GM21515 (cell line): ENCODE data around the gene TM4SF20.
"Not testable (repeated sequence)": the region's sequence is repeated elsewhere in the genome, so short reads cannot be mapped to it uniquely, and the experiment has no call there.

Experiments
- ATAC-seq: cut with Tn5 transposase; IDR thresholded peaks from one replicate; pipeline ENCODE4 v1.9.1; 2021; ENCODE audit not compliant: unreplicated experiment

The TM4SF20 gene

DNA sequence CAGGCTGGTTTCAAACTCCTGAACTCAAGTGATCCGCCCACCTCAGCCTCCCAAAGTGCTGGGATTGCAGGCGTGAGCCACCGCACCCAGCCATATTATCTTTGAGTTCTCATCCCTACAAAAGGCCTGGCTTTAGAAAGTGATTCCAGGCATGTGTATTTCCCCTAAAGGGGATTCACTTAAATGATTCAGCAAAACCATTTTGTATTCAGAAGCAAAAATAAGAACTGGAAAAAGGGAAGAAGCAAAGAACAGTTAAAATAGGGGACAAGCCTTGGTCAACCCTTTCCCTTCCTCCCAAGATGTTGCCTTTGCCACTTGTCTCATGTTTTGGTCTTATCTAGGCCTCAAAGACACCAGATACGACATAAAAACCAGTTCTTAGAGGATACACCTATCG, 10.5 kb downstream of the TM4SF20 start:
- no peak for ATAC-seq

- no peak for ATAC-seq
Observed at GRCh38 chr2:227367427-227367795, 11.7 kb downstream of the TM4SF20 start.

DNA sequence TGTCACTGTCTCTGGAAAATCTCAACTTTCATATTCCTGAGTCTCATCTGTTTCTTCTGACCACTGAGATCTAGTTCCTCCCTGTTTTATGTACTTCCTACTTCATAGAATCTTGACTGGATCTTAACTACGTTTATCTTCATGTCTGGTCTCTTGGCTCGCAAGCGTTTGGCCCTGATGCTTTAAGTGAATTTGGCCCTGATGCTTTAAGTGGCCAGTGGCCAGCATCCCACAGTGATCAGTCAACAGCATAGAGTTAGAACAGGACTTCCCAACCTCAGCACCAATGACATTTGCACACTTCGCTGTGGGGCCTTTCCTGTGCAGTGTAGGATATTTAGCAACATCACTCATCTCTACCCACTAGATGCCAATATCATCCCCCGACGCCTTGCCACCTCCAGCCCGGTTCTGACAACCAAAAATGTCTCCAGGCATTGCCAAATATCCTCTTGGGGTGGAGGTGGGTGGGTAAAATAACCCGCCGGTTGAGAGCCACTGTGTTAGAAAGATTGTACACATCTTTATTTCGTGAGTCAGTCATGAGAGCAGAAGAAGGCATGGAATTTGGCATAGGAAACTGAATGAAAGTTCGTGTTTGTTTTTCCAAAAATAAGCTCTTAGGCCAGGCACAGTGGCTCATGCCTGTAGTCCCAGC, 12.2 kb downstream of the TM4SF20 start:
- no peak for ATAC-seq

DNA sequence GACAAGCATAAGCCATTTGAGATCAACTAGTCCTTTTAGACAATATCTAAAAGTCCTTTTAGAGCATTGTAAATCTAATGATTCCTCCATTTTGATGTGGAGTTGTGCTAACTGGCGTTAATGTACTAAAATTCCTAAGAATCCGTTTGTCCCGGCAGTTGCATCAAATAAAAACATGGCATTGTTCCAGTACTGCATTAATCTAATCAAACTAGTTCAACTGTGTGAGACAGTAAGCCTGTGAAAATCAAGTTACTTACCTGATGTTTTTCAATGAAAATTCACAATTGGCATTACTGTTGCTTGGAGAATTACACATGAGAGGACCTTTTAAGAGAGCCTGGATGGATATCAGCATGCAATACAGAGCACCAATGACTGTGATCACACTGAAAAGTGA, 13.3 kb downstream of the TM4SF20 start:
- no peak for ATAC-seq

- not testable (repeated sequence) for ATAC-seq
Observed at GRCh38 chr2:227364585-227365263, 14.4 kb downstream of the TM4SF20 start.

DNA sequence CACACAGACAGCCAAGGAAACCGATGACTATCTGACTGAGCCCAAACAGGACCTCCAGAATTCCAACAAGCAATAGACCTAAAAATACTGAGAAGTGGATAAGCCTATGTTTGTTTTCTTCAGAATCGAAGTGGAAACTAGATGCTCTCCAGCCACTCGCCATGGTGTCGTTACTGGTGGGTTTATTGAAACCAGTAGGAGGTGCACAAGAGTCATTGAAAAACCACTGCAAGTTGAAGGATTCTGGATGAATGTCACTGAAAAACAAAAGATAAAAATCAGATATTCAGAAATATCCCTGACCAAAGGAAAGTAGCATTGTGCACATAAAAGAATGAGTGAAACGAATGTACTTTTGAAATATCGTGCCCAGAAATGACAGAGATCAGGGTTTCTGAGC, 15.3 kb downstream of the TM4SF20 start:
- no peak for ATAC-seq

- no peak for ATAC-seq
Observed at GRCh38 chr2:227360351-227360750, 18.8 kb downstream of the TM4SF20 start.

GRCh38 chr2:227351639-227352038, 27.5 kb downstream of the TM4SF20 start:
- ATAC-seq, result peak; percentile 74

DNA sequence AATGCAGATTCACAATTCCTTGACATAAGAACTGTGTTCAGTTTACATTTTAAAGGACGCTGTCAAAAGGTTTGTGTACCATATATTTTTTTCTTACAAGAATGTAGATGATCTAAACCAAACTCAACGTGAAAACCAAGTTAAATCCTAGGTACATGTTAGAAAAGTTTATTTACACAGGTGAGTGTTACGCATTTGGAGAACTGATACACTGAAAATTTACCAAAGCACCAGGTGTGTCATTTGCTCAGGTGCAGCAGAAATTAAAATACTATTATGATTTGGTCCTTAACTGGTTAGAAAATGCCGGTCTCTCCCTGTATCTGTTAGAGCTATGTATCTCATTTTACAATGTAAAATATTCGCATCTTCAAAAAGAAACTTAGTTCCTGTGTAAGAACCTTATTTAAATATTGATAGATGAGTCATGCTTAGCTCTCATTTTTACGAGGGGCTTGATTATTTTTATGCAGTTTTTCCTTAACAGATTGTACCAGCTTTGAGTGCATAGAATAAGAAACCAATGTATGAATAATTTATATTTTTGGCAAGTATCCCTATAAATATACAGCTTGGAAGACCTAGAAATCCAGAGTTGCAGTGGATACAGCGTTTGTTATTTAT, 29.0 kb downstream of the TM4SF20 start:
- ATAC-seq, result no peak

GRCh38 chr2:227348324-227348723, 30.8 kb downstream of the TM4SF20 start:
- ATAC-seq, result no peak

DNA sequence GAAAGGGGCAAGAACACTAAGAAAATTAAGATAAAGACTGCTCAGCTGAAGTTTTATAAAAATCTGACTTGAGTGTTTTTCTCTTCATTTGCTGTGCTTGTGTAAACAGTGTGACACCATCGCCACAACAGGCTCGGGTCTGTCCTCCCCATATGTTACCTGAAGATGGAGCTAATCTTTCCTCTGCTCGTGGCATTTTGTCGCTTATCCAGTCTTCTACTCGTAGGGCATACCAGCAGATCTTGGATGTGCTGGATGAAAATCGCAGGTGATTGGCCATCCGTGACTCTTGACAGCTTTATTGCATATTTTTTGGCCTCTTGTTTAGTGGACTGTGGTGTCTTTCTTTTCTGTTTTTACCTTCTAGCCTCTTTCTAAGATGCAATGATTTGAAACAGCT, 32.0 kb downstream of the TM4SF20 start:
- no peak for ATAC-seq

GRCh38 chr2:227344231-227344630, 34.9 kb downstream of the TM4SF20 start:
- no peak for ATAC-seq

- no peak for ATAC-seq
Observed at GRCh38 chr2:227341553-227341952, 37.6 kb downstream of the TM4SF20 start.

DNA sequence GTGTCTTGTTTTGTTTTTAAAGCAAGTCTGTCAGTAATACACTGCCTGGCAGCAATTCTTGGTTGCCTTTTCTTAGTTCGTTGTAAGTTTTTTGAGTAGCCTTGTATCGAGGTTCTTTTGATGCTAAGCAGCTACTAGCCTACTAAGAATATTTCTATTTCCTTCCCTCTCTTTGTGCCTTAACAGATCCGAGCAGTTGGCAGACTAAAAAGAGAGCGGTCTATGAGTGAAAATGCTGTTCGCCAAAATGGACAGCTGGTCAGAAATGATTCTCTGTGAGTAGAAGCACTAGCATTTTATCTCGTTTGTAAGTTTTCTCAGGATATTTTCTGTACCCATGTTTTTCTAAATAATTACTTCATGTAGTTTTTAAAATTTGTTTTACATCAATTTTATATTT, 39.0 kb downstream of the TM4SF20 start:
- ATAC-seq, result no peak

DNA sequence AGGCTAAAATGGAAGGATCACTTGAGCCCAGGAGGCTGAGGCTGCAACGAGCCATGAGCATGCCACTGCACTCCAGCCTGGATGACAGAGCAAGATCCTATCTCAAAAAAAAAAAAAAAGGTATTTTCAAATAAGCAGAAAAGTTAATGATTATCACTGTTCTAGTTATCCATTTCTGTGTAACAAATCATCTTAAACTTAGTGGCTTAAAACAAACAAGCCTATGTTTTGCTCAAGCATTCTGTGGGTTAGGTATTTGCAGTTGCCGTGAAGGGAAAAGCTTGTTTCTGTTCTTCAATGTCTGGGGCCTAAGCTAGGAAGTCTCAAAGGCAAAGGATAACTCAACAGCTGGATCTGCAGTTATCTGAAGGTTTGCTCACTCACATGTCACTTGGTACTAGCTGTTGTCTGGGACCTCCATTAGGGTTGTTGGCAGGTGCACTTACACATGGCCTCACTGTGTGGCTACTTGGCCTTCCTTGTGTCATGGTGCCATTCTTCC, 40.0 kb downstream of the TM4SF20 start:
- ATAC-seq, result no peak

DNA sequence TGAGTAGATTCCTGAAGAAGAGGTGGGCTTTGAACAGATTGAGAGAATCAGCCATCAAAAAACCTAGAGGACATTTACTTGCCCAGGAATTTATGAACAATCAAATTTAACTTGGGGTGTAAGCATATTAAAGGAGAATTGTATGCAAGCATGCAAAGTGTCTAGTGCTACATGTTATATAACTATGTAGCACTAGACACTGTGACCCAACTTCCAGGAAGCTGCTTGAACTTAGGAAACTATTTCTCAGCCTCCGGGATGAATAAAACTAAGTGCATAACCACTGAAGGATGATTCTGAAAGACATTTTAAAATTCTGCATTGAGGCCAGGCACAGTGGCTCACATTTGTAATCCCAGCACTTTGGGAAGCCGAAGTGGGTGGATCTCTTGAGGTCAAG, 41.7 kb downstream of the TM4SF20 start:
- ATAC-seq, result no peak

DNA sequence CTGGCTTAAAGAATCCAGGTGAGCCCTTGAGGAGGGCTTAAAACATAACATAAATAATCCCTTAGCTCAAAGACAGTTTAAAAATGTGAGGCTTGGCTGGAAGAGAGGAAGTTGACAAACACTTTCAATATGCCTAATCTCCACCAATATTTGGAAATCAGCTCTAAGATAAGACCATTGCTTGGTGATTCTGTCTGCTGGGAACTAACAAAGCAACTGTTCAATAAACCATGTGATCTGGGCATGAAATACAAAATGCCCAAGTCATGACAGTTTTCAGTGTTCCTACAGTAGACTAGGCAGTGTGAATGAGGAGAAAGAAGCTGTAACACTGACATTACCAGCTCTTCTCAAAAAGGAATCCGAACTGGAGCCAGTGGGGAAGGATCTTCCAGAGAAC, 43.4 kb downstream of the TM4SF20 start:
- no peak for ATAC-seq

GRCh38 chr2:227326783-227327182, 52.3 kb downstream of the TM4SF20 start:
- no peak for ATAC-seq

- peak; percentile 13 for ATAC-seq
Observed at GRCh38 chr2:227325839-227326195, 53.3 kb downstream of the TM4SF20 start.

DNA sequence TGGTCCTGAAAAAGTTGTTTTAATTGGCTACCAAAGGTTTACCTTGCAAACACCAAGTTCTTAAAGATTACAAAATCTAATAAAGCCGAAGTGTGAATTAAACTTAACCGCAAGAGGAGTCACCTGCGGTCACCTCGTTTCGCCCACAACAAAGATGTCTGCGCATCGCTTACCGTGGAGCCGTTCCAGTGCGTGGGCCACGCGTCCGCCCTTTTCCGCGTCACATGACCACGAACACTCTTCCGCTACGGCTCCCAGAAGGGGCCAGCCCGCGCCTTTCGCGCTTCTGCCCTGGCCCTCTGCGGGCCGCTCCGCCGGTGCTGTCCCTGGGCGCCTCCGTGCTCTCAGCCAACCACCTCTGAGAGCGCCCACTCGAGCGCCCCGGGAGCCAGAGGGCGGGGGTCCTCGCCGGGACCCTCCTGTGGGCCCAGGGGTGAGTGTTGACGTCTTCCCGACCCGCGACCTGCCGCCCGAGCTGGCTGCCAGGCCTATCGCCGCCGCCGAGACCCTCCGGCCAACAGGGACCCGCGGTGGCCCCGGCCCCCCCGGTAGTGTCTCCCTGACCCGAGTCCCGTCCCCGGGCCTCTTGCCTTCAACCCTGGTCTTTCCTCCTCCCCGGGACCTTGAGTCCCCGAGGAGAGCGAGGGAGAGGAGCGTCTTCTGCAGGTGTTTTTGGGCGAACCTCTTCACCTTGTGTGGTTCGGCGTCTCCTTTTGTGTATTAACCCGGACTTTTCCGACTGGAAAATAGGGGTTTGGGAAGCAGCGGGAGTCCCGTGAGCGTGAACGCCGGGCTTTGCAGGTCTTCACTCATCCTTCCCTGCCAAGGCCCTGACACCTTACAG, 53.9 kb downstream of the TM4SF20 start, which contains the start of gene MFF:
Gene MFF, plus strand, starts transcription at position 257 of the 844 bp plus-strand sequence. CDS start 5,415 bp downstream, outside the sequence.
- ATAC-seq, result peak; percentile 96

DNA sequence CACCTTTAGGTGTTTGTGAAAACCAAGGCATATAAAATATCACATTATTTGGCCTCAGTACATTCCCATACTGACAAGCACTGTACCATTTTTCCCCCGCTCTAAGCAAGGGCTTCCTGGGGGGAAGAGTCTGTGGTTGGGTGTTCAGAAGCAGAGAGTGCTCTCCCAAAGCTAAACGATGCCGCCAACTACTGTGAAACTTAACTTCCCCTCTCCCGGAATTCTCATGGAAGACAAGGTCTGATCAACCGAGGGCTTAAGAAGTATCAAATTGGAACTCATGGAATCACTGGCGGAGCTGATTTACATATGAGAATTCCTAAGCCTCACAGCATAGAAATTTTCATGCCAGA, 54.5 kb downstream of the TM4SF20 start:
- peak; percentile 19 for ATAC-seq
